NB4 (cell line): ENCODE data around the gene ARID3A.

Source experiments
- CTCF ChIP-seq: IDR thresholded peaks from one replicate; pipeline ENCODE4 v1.5.1; 2012; ENCODE audit warnings: low read depth, low read length
- MAX ChIP-seq: IDR thresholded peaks from 2 replicates; pipeline ENCODE4 v1.6.1; 2011; ENCODE audit warnings: low read depth, low read length
- MYC ChIP-seq: IDR thresholded peaks from 2 replicates; pipeline ENCODE4 v1.6.1; 2011; ENCODE audit warnings: low read depth, low read length
- POLR2A ChIP-seq: IDR thresholded peaks from 2 replicates; pipeline ENCODE4 v1.6.1; 2011; ENCODE audit warnings: mild to moderate bottlenecking; ENCODE audit not compliant: insufficient read length; ENCODE audit errors: extremely low read depth

DNA sequence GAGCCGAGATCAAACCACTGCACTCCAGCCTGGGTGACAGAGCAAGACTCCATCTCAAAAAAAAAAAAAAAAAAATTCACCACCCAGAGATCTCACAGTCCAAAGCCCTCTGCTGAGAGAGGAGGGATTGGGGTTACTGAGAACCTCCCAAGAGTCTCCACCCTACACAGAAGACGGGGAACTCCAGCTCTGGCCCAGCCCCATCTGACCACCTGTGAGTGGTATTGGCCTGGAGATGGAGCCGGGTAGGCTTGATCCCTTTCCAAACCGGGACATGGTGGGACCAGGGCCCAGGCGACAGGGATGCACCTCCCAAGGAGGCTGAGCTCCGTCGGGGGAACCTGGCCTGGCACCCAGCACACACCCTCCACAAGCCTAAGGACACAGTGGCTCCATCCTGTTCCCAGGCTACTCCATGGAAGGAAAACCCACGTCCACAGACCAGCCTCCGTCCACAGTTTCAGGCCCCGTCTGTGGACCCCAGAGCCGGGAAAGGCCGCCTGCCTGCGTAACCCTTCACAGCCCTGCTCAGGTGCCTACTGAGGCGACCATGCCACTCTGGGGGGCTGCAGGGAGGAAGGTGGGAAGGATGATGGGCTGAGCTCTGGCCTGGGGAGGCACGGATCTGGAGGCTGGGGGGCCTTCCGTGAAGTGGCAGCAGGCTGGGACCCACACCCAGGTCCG is 93.2 kb downstream of the ARID3A start:
- TF ChIP-seq CTCF = no peak
- TF ChIP-seq POLR2A = no peak
- no peak for TF ChIP-seq MAX
- no peak for TF ChIP-seq MYC
